Epithelial cell of proximal tubule (primary cell): ENCODE measurements around the gene CRIP3. TPM values are rescaled to one million over a fixed set of nuclear protein-coding genes. Genes with fewer than 3 reads are reported as not detected.

Source experiments
- DNase-seq: peaks from one replicate; pipeline ENCODE4 v3.0.0-alpha.2; 2011; ENCODE audit warnings: low read depth
- H3K4me3 ChIP-seq: 2 replicates; pipeline ENCODE4 v1.5.1; 2011; ENCODE audit warnings: low read depth, mild to moderate bottlenecking, low read length
- total RNA-seq: library from RNA; depleted of rRNA; stranded (reverse); fragments of >200 nt; gene quantifications from 2 replicates; pipeline ENCODE4 v1.2.3, GENCODE V29; 2015
- TF ChIP-seq, protein P1 (sequence below): conservative IDR thresholded peaks from 2 replicates; pipeline ENCODE4 v1.5.1; 2012; ENCODE audit warnings: low read depth, mild to moderate bottlenecking, low read length

CRIP3 gene
- total RNA-seq, 1 donor from 2014 or later = not detected

DNA sequence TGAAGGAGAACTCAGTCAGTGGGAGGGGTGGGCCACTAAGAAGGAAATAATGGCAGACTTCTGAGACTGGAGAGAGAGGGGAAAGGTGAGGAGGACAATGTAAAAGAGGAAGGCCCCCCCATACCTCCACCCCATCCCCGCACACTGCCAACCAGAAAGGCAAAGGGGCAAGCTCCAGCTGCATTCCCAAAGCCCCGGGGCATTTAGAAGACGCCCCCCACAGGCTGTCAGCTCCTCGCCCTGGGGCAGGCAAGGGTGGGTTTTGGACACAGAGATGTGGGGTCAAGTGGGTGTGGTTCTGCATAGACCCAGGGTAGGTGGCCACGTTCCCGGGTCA is 31.4 kb downstream of the CRIP3 start:
- no peak overlapping the region for H3K4me3 ChIP-seq
- DNase-seq = no peak
- TF ChIP-seq, protein P1, sequence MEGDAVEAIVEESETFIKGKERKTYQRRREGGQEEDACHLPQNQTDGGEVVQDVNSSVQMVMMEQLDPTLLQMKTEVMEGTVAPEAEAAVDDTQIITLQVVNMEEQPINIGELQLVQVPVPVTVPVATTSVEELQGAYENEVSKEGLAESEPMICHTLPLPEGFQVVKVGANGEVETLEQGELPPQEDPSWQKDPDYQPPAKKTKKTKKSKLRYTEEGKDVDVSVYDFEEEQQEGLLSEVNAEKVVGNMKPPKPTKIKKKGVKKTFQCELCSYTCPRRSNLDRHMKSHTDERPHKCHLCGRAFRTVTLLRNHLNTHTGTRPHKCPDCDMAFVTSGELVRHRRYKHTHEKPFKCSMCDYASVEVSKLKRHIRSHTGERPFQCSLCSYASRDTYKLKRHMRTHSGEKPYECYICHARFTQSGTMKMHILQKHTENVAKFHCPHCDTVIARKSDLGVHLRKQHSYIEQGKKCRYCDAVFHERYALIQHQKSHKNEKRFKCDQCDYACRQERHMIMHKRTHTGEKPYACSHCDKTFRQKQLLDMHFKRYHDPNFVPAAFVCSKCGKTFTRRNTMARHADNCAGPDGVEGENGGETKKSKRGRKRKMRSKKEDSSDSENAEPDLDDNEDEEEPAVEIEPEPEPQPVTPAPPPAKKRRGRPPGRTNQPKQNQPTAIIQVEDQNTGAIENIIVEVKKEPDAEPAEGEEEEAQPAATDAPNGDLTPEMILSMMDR = no peak

DNA sequence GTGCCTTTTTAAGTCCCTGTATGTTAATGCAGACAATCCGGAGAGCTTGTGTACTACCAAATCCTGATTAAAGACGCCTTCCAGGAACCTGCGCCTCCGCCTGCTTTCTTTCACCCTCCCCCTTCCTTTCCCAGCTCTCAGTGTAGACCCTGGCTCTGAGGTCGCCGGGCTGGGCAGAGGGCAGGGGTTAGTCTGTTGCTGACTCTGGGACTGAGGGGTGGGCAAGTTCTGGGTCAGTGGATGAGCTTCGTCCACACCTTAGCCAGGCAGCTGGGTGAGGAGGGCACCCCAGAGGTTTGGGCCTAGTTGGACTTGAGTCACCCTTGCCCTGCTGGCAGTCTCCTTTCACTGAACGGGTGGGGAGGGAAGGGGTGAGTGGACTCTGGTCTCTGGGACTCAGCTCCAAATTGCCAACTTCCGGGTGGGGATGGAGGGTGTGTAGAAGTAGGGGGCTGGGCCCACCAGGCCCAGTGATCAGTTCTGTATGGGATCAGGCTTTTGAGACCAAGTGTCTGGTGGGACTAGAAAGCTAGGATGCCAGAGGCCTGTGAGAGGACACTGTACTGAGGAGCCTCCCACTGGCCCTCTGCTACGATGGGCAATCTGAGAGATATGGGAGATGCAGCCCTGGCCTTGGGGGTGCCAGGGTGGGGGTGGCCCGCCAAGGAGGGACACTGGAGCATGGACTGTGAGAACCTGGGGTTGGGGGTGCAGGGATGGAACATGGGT is 31.9 kb downstream of the CRIP3 start:
- no peak overlapping the region for H3K4me3 ChIP-seq
- TF ChIP-seq, protein P1 = no peak
- DNase-seq = no peak

DNA sequence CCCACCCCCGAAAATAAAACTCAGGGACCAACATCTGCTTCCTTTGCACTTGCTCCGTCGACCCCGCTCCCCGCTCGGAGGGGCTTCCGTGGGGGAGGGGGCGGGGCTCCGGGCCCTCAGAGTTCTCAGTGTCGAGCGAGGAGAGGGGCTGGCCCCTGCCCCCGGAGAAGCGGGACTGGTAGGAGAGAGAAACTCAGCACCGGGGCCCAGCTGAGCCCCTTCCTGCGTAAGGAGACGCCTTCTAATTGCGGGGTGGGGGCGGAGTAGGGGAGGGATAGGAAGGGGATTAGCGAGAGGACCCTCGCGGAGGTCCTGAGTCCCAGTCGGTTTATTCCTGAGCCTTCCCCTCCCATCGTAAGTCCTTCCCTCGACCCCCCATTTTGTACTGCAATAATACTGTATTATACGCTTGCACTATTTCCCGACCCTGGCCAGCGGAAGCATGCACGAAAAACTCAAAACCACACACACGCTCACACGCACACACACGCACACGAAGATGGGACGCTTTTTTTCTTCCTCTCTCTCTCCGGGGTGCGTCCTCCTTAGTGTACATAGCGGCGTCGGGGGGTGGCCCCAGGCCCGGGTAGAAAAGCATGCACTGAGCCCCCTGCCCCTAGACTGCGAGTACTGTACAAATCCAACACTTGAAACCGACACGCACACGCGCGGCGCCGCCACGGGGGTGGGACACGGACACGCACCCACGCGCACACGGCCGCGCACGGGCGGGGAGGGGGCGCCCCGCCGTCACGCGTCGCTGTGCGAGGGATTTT is 32.6 kb downstream of the CRIP3 start:
- TF ChIP-seq, protein P1 = no peak
- no peak overlapping the region for H3K4me3 ChIP-seq
- DNase-seq = no peak

DNA sequence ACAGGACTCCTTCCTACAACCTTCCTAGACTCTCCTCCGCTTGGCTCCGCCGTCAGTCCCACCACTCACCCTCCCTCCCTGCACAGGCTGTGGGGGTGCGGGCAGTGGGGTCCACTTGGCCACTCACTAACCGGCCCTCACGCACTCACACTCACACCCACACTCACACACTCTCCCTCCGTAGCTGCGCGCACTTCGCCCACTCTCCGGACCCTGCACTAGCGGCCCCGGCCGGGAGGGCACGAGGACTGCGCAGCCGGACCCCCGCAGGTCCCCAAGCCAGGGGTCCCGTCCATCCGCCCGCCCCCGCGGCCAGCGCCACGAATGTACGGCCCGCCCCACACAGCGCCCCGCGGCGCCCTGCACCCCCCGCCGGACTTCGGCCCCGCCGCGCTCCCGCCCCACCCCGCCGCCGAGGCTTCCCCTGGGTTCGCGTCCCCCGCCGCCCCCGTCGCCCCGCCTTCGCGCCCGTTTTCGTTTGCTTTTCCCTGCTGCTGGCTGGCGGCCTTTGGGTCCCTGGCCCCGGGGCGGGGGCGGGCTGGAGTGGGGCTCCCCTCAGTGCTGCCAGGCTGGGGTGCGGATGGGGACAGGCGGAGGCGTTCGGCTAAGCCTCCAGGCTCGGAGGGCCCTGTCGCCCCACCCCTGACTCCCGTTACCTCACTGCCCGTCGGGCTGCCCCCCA is 33.6 kb downstream of the CRIP3 start:
- H3K4me3 ChIP-seq = peak overlapping the region; percentile 37
- DNase-seq = no peak
- TF ChIP-seq, protein P1 = no peak

DNA sequence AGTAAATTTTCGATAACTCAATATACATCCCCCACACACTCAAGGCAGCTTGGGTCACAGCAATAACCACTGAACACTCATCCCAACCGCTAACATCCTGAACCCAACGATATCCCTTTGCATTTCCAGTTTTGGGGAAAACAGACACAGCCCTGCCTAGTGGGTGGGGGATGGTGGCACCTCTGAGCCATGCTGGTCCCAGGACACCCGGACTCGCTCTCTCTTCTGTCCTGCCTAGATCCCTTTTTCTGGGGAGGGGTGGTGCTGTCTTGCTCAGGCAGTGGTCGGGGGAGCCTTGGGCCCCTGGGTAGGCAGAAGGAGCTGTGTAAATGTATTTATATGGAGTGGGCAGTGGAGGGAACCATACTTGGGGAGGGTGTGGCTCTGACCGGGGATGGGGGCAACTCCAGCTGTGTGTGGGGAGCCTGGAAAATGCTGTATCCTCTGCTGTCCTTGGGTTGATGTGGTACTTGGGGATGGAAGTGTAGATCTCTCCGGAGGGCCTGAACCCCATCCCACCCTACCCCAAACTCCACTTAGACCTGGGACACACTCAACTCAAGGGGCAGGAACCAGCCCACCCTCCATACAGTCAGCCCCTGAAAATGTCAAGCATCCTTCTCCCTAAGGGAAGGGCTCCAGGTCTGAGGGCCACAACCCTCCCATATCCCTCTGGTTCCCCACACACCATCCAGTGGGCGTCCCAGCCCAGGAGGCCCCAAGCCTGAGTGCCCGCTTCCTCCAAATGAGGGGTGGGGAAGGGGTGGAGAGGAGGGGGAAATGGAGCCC is 34.3 kb downstream of the CRIP3 start:
- DNase-seq = no peak
- TF ChIP-seq, protein P1 = no peak
- no peak overlapping the region for H3K4me3 ChIP-seq

DNA sequence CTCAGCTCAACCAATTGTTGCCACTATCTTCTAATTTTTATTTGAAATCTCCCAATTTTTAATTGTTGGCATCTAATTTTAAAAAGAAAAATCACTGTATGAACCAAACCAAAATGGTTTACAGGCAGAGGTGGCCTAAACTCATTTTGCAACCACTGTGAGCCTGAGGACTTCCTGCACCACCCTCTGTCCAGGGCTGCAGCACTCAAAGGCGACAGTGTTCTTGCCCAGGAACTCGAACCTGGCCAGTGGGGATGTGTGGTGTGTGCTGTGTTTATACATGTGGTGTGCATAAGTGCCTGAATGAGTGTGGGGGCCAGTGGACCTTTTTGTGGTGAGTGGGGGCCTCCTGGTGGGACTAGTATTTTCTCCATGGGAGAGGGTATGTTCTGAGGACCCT is 34.9 kb downstream of the CRIP3 start:
- TF ChIP-seq, protein P1 = no peak
- no peak overlapping the region for H3K4me3 ChIP-seq
- no peak for DNase-seq
